ENCODE results near the gene ZNF683. TPM values are rescaled to one million over a fixed set of nuclear protein-coding genes. Genes with fewer than 3 reads are reported as not detected.

The ZNF683 gene
- total and polyA plus RNA-seq, 2 experiments from 2014 or later = not detected

- DNase-seq (ENCODE audit: low spot score) = no peak
- Histone ChIP-seq H3K36me3 (ENCODE audit: insufficient read depth) (no peaks in the 10 kb centered on the region), H3K27ac (ENCODE audit: low read depth) (no peak overlapping the region), H3F3A (replicated peaks; ENCODE audit: low read depth) (no peaks in the 10 kb centered on the region), H3K79me2 (replicated peaks; ENCODE audit: insufficient read depth) (no peaks in the 10 kb centered on the region), H3K27me3 (ENCODE audit: insufficient read depth) (no peaks in the 10 kb centered on the region), H4K20me1 (replicated peaks; ENCODE audit: insufficient read depth) (no peaks in the 10 kb centered on the region), H3K4me1 (ENCODE audit: insufficient read depth) (no peaks in the 10 kb centered on the region), H2AFZ (no peak overlapping the region), H3K4me3 (no peak overlapping the region), H3K9me2 (ENCODE audit: insufficient read depth) (no peaks in the 10 kb centered on the region), H3K4me2 (no peak overlapping the region)
- Mint-ChIP-seq H3K36me3 (ENCODE audit: low read depth) (no peaks in the 10 kb centered on the region), H3K27me3 (ENCODE audit: insufficient read depth, low read depth, poor library complexity) (peaks cover 17% of the 10 kb centered on the region), H3K4me3 (no peak overlapping the region), H3K27ac (no peak overlapping the region), H3K4me1 (peaks cover 4% of the 10 kb centered on the region; the same call in 2 of the 3 replicates), H3K9me3 (no peaks in the 10 kb centered on the region)
- no peak for ATAC-seq
- no peak for TF ChIP-seq ZNF114 (CRISPR knock-in tag; IDR thresholded peaks at IDR 0.05)
Measured at GRCh38 chr1:26344147-26344920, 28.2 kb downstream of the ZNF683 start.

GRCh38 chr1:26340047-26340481 is 32.5 kb downstream of the ZNF683 start:
- Histone ChIP-seq H2AFZ (no peak overlapping the region), H3K36me3 (ENCODE audit: insufficient read depth) (no peaks in the 10 kb centered on the region)
- TF ChIP-seq NANOG (IDR thresholded peaks at IDR 0.05; ENCODE audit: borderline replicate concordance) (no peak), REST (IDR thresholded peaks at IDR 0.05; ENCODE audit: unreplicated experiment) (no peak), ZNF331 (CRISPR knock-in tag; IDR thresholded peaks at IDR 0.05; ENCODE audit: low read depth) (no peak), ETS1 (IDR thresholded peaks at IDR 0.05) (no peak), JUNB (IDR thresholded peaks at IDR 0.05; ENCODE audit: unreplicated experiment) (no peak), STAT1 (IDR thresholded peaks at IDR 0.05; ENCODE audit: unreplicated experiment) (no peak), EZH2 (IDR thresholded peaks at IDR 0.05; ENCODE audit: low read depth, unreplicated experiment) (no peak), EZH2phosphoT487 (IDR thresholded peaks at IDR 0.05; ENCODE audit: unreplicated experiment) (no peak), CTCF (conservative IDR thresholded peaks at IDR 0.05; ENCODE audit: low read depth in 2 of 2) (no peak), CREB1 (CRISPR knock-in tag; IDR thresholded peaks at IDR 0.05; ENCODE audit: low read depth) (no peak), POLR2AphosphoS5 (IDR thresholded peaks at IDR 0.05; ENCODE audit: low read depth) (no peak)

More at GRCh38 chr1:26340047-26340481, 32.5 kb downstream of the ZNF683 start:
- Mint-ChIP-seq H3K27ac (no peak overlapping the region), H3K27me3 (ENCODE audit: insufficient read depth, low read depth, poor library complexity) (peaks cover 15% of the 10 kb centered on the region), H3K4me1 (peaks cover 29% of the 10 kb centered on the region), H3K36me3 (ENCODE audit: low read depth) (peaks cover 4% of the 10 kb centered on the region; the same call in 1 of the 3 replicates), H3K4me3 (no peak overlapping the region), H3K9me3 (no peaks in the 10 kb centered on the region)
- Histone ChIP-seq H3F3A (replicated peaks; ENCODE audit: low read depth) (peaks cover 9% of the 10 kb centered on the region; the same call in 1 of the 2 replicates), H3K79me2 (replicated peaks; ENCODE audit: insufficient read depth) (no peaks in the 10 kb centered on the region), H3K9me2 (ENCODE audit: insufficient read depth) (no peaks in the 10 kb centered on the region), H3K4me2 (no peak overlapping the region), H3K4me3 (no peak overlapping the region), H4K20me1 (replicated peaks; ENCODE audit: insufficient read depth) (no peaks in the 10 kb centered on the region), H3K27me3 (ENCODE audit: insufficient read depth) (0 out of 2 replicates have a peak, but pooled peaks cover 3% of the 10 kb centered on the region), H3K27ac (ENCODE audit: low read depth) (no peak overlapping the region), H3K4me1 (ENCODE audit: insufficient read depth) (peaks cover 8% of the 10 kb centered on the region; the same call in 1 of the 2 replicates)
- DNase-seq (ENCODE audit: low spot score) (no peak), ATAC-seq (no peak)
